Measurements from ENCODE around the gene RMDN3.

RMDN3 gene, protein sequence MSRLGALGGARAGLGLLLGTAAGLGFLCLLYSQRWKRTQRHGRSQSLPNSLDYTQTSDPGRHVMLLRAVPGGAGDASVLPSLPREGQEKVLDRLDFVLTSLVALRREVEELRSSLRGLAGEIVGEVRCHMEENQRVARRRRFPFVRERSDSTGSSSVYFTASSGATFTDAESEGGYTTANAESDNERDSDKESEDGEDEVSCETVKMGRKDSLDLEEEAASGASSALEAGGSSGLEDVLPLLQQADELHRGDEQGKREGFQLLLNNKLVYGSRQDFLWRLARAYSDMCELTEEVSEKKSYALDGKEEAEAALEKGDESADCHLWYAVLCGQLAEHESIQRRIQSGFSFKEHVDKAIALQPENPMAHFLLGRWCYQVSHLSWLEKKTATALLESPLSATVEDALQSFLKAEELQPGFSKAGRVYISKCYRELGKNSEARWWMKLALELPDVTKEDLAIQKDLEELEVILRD

DNA sequence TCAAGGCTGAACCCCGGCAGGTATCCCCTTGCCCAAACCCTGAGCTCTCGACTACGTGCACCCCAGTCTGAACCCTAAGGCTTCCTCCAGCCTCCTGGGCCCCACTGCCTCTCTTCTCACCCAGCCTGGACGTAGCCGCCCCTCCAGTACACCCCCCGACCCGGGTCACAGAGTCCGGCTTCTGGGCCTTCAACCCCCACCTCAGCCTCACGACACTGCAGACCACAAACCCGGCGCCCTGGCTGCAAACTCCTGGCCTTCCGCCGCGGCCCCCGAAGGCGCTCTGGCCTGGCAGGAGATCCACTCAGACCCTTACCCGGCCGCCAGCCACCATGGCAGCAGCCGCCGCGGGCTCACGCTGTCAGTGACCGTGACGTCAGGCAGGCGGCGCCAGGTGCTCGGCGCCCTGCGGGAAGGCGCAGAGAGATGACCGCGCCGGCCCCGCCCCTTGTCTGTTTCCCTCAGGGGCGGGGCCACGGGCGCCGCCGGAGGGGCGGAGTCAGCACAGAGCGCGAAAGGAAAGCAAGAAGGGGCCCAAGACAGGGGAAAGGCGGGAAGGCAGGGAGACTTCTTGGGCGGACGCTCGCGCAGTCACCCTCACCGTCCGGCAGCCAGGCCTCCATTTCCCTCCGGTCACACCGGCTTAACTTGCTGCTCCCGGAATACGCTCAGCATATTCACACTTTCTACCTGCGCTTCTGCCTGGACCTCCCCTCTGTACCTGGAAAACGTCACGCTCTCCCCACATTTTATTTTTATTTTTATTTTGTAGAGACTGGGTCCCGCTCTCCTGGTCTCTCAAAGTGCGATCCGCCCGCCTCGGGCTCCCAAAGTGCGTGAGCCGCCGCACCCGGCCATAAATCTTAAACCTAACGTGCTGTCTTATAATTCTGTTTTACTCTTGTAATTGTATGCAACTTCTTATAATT is at the start of gene RMDN3:
Gene RMDN3, minus strand, starts transcription at position 372 of the 929 bp plus-strand sequence. CDS start 471 bp downstream, outside the sequence.
- DNase-seq: peak; percentile 97

DNA sequence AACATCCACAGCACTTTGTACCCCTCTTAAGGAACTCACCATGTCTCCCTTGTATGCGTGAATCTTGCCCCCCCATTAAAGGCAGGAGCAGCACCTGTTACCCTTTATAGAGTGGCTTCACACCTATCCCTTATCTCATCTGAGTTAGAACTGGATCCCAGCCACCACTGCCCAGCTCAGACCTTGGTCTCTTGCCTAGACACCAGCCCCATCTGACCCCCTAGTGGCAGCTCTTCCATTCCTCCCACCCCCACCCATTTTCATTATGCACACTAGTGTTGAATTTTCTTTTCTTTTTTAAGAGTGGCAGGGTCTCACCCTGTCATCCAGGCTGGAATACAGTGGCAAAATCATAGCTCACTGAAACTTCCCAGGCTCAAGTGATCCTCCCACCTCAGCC is 48.6 kb upstream of the RMDN3 start:
- no peak for DNase-seq

DNA sequence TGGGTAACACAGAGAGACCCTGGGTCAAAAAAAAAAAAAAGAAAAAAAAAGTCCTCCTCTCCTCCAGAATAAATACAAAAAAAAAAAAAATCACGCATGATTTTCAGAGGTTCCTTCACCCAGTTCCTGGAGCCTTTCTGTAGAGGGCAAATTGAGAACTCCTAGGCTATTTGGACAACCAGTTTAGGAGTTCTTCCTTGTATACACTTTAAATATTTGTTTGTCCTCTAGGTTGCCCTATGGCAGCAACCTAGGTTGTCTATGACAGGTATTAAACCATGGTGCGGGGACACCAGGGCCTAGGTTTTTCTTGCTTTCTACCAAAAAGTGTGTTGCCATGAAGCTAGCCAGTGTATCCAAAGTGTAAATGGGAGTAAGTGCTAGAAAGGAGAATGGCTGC is 48.0 kb upstream of the RMDN3 start:
- DNase-seq: no peak

DNA sequence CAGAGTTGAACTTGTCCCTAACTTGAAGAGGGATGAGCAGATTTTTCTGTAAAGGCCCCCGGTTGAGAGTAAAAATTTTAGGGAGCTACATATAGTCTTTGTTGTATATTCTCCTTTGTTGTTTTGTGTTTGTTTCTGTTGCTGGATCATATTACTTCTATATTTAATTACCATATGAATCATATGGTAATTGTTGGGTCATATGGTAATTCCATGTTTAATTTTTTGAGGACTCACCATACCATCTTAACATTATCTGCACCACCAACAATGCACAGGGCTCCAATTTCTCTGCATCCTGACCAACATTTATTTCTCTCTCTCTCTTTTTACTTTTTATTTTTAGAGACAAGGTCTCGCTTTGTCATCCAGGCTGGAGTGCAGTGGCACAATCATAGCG is 44.5 kb upstream of the RMDN3 start:
- no peak for DNase-seq

DNA sequence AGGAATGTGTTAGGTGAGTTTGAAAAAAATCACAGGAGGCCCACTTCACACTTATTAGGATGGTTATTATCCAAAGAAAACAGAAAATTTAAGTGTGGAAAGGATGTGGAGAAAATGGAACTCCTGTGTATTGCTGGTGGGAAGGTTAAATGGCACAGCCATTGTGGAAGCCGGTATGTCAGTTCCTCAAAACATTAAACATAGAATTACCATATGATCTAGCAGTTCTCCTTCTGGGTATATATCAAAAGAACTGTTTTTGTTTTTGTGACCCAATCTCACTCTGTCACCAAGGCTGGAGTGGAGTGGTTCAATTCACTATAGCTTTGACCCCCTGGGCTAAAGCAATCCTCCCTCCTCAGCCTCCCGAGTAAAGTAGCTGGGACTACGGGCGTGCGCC is 41.5 kb upstream of the RMDN3 start:
- no peak for DNase-seq

DNA sequence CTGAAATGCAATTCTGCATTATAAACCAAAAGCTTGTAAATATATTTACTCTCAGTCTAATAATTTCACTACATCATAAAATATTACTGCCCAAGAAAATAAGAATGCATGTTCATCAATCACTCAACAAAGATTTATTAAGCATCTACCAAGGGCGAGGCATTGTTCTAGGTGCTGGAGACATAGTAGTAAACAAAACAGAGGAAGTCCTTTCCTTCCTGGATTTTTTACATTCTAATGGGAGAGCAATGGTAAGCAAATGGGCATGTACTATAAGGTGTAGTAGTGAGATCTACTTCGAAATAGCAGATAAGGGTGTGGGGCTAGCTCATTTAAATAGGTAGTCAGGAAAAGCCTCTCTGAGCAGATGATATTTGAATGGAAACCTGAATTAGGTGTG is 41.0 kb upstream of the RMDN3 start:
- no peak for DNase-seq

DNA sequence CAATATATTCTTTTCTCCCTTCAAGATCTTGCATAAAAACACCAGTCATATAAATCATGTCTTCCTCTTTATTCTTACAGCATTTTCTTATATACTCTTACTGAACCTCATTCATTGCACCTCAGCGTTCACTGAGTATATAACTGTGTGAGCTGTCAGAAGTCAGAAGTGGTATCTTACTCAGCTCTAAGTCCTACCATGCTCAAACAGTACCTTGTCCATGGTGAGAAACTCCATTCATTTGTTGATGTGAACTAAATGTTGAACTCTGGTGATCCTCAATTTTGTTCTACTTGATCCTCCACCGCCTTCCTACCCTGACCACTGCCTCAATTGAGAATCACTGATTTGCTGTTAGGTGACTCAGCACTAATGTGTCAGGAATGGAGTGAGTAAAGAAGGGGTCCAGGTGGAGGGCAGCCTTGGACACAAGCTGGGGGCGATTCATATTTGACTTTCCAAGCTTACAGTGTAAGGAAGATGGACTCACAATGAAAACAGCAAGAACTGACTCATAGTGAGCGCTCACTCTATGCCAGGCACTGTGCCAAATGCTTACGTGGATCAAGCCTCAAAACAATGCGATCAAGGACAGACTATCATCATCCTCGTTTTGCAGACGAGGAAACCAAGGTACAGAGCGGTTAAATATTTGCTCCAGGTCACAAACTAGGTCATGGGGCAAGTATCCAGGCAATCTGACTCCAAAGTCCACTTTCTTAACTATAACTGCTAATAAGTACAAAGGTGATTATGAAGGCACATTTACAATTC is 38.3 kb upstream of the RMDN3 start:
- no peak for DNase-seq

DNA sequence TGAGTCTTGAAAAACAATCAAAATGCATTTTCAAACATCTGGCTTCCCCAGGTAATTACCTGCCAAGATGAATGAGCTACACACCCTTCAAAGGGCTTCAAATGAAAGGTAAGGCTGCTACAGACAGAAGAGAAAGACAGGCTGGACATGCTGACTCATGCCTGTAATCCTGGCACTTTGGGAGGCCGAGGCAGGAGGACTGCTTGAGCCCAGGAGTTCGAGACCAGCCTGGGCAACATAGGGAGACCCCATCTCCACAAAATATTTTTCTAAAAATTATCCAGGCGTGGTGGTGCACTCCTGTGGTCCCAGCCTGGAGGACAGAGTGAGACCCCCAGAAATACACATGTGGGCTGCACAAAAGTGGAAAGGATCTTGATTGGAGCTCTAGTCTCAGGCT is 37.3 kb upstream of the RMDN3 start:
- no peak for DNase-seq

DNA sequence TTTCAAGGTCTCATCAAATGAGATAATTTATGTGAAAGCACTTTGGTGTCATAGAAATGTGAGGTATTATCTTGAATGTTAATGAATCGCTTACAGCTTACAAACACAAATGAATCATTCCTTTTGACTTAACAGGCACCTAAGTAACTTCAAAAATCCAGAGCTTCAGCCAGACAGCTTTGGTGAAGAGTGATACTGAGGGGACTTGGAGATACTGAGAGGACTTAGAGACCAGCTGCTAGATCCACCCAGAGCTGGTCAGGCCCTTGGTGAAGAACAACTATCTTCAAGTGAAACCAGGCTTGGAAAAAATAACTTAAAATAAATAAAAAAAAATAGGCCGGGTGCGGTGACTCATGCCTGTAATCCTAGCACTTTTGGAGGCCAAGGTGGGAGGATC is 35.7 kb upstream of the RMDN3 start:
- DNase-seq: no peak

DNA sequence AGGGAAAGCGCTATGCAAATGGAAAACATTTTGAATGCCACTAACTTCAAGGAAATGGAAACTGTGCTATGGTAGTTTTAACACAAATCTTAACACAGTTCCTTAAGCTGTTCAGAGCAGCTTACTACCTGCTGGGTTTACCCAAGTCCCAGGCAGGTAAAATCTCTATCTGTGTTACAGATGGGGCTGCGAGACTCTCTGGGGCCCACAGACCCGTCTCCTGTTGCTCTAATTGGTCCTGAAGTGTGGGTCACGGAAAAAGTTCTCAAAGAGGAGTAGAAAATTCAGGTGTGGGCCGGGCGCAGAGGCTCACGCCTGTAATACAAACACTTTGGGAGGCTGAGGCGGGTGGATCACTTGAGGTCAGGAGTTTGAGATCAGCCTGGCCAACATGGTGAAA is 34.9 kb upstream of the RMDN3 start:
- no peak for DNase-seq

DNA sequence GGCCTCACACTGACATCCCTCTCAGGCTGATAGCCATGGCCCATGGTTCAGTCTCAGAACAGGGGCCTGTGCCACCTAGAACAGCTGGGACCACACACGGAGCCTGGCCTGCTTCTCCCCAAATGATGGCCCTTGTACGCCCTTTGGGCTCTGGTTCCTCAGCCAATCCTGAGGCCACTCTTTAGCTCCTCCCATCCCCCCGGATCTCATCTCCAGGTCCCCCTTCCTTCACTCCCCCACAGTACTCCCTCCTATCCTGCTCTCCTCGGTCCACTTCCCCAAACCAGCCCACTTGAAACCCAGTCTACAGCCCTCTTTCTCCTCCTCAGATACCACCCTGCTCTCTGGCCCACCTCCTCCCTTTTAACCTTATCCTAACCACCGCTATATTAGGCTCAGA is 34.1 kb upstream of the RMDN3 start:
- no peak for DNase-seq

DNA sequence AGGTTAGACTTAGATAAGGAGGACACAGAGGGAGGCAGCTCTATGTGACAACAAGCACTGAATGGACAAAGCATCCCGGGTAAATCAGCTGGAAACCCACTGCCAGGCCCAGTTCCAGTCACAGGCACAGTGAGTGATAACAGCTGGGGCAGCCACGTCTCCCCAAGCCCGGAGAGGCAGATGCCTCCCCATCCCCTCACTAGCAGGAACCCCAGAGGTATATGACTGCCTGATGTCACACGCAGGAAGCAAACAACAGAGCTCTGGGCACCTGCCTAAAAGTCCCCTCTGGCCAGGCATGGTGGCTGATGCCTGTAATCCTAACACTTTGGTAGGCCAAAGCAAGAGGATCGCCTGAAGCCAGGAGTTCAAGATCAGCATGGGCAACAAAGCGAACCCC is 32.9 kb upstream of the RMDN3 start:
- no peak for DNase-seq

DNA sequence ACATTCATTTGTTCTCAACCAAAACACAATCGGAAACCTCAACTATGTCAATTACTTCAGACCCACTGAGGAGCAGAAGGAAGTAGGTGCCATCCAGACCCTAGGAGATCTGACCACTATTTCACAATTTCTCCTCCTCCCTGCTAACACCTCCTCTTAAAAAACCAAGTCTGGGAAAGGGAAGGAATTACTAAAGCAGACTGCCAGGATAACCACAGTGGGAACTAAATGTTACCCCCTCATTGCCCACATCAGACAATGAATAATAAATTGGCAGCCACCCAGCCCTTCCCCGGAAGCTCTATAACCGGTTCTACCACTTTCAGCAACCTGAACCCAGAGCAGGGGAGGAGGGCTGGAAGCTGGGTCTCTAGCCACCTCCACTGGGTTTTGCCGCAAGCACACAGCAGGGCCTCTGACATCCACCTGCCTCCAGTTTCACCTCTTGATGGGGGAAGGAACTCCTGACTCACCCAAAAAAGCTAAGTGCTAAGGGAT is 32.3 kb upstream of the RMDN3 start:
- DNase-seq: no peak

DNA sequence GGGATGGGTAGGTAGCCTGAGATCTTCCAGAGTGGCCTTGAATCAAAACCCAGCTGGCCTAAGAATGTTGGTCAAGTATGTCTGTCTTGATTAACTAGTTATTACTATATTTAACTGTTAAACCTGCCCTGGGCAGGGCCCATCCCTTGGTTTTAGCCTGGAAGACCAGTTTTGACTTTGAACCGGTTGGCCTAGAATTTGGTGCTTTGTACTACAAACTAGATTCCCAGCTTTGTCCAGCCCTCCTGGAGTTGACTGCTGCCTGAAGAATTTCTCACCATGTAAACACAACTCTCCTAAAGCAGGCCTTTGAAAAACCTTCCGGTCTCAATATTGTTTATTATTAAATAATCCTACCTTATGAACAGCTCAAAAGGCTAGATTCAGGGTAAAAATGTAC is 30.8 kb upstream of the RMDN3 start:
- no peak for DNase-seq

DNA sequence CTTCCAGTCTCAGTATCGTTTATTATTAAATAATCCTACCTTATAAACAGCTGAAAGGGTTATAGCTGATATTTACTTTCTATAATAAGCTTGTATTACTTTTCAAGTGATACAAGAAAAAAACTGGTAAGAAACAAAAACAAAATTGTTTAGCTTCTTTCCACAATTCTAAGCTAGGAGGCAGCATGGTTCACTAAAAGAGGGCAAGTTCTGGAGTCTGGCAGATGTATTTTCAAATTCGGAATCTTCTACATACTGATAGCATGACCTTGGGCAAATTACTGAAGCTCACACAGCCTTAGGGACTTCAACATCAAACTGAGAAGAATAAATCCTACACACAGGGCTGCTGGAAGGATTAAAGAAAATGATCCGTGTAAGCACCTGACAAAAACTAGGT is 30.1 kb upstream of the RMDN3 start:
- DNase-seq: no peak

DNA sequence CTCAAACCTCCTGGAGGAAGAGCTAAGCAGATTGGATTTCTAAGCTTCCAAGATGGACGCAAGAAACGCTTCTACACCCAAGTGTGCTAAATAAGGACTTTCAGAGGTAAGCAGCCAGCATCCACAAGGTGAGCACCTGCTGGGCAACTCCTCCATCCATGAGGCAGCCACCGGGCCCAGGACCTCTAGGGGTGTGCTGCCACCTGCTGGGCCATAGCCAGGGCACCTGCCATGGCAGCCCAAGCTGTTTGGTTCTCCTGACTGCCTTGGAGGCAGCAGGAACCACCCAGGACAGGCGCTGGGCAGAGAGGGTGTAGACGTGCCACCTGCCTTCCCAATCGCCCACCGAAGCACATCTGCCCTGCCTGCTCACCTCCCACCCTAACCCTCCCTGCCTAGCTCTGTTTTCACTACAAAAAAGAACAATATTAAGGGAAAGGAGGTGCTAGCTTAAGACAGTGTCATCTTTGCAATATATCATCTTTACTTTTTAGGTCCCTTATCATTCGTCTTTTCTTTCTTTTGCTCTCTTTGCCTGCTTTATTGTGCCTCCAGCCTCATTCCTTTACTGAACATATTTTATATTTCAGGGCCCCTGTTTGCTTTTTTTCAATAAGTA is 27.7 kb upstream of the RMDN3 start:
- DNase-seq: no peak

DNA sequence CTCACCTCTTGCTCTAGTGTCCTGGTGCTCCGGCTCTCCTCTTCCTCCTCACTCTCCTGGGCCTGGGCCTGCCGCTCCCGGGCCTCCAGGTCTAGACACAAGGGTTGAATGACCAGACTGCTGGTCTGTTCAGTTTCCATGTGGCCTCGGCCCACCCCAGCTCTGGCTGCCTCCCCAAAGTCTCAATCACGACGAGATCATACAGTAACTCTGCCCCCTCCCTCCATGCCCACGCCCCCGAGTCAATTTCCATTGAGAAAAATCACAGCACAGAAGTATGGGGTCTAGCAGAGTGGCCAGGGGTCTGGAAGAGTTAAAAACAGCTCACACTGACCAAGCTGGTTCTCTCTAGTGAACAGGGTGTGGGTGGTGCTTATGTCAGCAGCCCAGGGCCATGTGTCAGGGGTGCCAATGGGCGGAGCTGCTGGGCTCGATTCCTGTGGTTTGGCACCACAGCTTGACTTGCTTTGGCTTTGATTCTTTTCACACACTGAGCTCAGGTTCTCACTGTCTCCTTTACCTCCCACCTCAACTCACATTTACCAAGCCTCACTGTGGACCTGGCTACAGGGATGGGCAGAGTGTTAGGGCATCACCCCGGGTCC is 21.6 kb upstream of the RMDN3 start:
- no peak for DNase-seq

DNA sequence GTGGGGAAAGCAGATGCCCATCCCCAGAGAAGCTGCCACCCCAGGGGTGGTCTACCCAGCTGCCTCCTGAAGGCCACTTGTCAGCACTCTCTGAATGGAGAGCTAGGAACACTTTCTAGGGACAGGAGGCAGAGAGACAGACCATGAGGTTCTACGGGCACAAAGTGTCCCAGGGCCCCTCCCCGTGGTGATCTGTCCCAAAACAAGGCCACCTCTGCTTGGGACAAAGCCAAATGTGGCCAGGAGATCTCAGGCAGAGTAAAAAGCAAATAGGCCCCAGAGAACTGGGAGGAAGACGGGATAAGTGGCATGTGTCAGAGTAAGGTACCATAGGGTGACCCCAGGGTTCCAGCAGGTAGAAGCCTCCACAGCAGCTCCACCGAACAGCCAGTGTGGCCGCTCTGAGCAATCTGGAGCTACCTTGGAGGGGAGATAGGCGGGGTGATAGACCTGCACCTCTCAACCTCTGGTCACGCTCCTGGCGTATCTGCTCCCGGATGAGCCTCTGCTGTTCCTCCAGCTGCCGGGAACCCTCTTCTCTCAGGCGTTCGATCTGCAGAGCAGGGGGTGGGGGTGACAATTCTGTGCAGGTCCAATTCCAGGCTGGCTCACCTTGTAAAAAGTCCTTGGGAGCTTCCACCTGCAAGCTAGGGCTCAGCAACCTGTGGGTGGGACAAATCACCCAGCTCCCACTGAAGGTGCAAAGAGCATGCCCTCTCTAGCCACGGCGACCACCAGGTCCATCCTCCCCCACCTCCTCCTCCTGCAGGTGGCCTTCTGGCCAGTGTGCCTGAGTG is 20.9 kb upstream of the RMDN3 start:
- DNase-seq: no peak

DNA sequence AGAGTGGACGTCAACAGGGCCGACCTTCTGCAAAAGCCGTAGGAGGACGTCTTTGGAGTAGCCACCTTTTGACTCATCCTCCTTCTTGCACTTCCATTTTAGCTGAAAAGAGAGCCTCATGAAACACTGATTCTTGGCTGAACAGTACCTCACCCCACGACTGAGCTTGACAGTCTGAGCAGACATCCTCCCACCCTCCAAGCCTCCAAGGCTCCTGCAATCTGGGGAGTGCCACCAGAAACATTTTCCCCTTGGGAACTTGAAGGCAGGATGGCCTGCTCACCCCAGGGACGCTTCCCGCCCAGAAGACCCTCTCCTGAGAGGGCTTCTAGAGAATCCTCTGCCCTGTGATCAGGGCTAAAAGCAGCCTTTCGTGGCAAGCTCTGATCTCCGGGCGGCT is 20.0 kb upstream of the RMDN3 start:
- no peak for DNase-seq

DNA sequence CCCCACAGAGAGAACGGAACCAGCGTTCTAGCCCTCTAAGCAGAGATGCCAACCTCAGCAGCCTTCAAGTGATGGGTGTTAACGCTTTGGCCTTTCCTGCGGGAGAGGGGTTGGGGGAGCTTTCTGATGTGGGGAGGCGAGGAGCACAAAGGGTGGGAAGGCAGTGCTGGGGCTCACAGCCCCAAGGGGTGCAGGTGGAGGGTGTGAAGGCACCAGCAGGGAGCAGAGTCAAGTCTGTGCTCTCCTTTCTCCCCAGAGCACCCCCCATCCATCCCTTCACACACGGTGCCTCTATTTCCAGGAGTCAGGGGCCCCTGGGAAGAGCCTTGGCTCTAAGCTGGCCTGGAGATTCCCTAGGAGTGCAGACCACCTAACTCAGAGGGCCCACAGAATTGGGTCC is 18.8 kb upstream of the RMDN3 start:
- DNase-seq: no peak

DNA sequence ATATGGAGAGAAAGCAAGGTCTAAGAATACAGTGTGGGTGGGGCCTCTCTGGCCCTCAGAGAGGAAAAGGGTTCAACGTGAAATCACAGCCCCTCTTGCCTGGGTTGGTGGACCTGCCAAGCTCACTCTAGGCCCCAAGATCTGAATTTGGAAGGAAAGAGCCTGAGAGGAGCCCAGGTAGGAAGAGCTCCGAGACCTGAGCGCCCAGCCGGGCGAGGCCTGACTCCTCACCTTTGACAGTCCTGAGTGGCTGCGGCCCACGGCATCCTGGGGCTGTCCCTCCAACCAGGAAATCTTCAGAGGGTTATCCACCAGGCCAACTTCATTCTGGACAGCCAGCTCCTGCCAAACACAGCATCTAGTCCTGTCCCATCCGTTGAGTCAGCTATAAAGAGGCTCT is 18.4 kb upstream of the RMDN3 start:
- no peak for DNase-seq
